Omental fat pad (tissue), 4 donors: ENCODE data around the gene PTGER1. TPM values are rescaled to one million over a fixed set of nuclear protein-coding genes. Genes with fewer than 3 reads are reported as not detected.

ENCODE experiments used
- ATAC-seq: fragments of 150-250 bp; one replicate; pipeline ENCODE4 v1.9.1; 2016; ENCODE audit warnings: mild to moderate bottlenecking, moderate library complexity; ENCODE audit not compliant: low FRiP score
- DNase-seq: peaks from one replicate; pipeline ENCODE4 v3.0.0-alpha.2; 2019; ENCODE audit warnings: low spot score
- CTCF ChIP-seq, 3 donors: fragments of 450-650 bp; IDR thresholded peaks; one replicate each; pipeline ENCODE4 v1.5.1; 2016 to 2017; ENCODE audit warnings: antibody characterized with exemption in 3 of 3, mild to moderate bottlenecking in 3 of 3, moderate library complexity in 2 of 3
- total RNA-seq, 4 donors: library from RNA; depleted of rRNA; stranded (reverse); fragments of >200 nt; gene quantifications; one replicate each; pipeline ENCODE4 v1.1.0, GENCODE V29; 2016

The PTGER1 gene
- total RNA-seq, 4 donors from 2014 or later = not detected

- ATAC-seq (no peak), DNase-seq (no peak)
- TF ChIP-seq CTCF (IDR thresholded peaks at IDR 0.05) = no peak
Measured at GRCh38 chr19:14492756-14493337, 17.7 kb upstream of the PTGER1 start.

- TF ChIP-seq CTCF (IDR thresholded peaks at IDR 0.05) = no peak
- no peak for DNase-seq
- ATAC-seq = no peak
Measured at GRCh38 chr19:14487370-14488125, 12.4 kb upstream of the PTGER1 start.

- DNase-seq = no peak
- ATAC-seq = no peak
- no peak for TF ChIP-seq CTCF (IDR thresholded peaks at IDR 0.05)
Measured at GRCh38 chr19:14482172-14482941, 7.2 kb upstream of the PTGER1 start.

DNA sequence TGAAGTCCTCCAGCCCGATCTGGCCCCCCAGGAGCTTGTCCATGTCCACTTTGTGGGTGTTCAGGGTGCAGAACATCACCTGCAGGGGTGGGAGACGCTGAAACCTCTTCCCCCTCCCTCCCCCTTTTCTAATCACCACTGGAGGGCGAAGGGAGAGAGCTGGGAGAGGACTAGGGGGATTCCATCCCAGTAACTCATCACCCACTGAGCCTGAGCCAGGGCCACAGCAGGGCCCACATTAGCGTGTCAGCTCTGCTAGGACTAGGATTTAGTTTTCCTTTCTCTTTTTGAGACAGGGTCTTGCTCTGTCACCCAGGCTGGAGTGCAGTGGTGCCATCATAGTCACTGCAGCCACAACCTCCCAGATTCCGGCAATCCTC lies 5.5 kb upstream of the PTGER1 start:
- no peak for TF ChIP-seq CTCF (IDR thresholded peaks at IDR 0.05)

GRCh38 chr19:14479975-14480699 lies 5.0 kb upstream of the PTGER1 start:
- no peak for DNase-seq
- no peak for TF ChIP-seq CTCF (IDR thresholded peaks at IDR 0.05)
- ATAC-seq = peak; percentile 17

More for the DNA sequence above, 5.5 kb upstream of the PTGER1 start:
- DNase-seq = no peak
- no peak for ATAC-seq

DNA sequence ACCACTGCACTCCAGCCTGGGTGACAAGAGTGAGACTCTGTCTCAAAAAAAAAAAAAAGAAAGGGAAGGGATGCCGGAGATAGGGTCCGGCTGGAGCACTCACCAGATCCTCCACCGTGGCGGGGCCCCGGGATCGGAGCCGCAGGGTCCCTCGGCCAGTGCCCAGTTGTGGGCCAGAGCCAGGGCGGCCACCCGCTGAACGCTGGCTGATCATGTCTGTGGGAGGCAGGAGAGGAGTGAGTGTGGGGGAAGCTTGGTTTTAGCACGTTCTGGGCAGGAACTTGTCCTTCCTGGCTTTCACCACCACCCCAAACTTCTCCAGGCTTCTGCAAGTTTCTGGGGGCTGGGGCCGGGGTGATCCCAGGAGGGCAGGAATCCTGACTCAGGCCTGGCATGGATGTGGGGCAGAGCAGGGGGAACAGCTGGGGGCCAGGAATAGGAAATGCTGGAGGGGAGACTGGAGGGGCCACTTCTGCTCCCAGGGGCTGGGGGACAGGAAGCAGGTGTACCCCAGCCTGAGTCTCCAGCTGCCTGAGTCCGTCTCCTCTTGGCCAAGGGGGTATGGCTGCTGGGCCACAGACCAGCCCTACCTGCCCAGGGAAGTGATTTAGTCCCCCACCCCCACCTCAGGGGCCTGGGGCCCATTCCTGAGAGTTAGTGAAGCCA lies 4.3 kb upstream of the PTGER1 start:
- no peak for TF ChIP-seq CTCF (IDR thresholded peaks at IDR 0.05)
- DNase-seq (no peak), ATAC-seq (no peak)
